Ammon's horn (tissue), 1 donor: Measurements from ENCODE around the gene EGR4.
"Not testable (repeated sequence)": the region's sequence is repeated elsewhere in the genome, so short reads cannot be mapped to it uniquely, and the experiment has no call there.

Source experiments
- DNase-seq: peaks from one replicate; pipeline ENCODE4 v3.0.0-alpha.2; 2016; ENCODE audit warnings: low spot score

The EGR4 gene

DNA sequence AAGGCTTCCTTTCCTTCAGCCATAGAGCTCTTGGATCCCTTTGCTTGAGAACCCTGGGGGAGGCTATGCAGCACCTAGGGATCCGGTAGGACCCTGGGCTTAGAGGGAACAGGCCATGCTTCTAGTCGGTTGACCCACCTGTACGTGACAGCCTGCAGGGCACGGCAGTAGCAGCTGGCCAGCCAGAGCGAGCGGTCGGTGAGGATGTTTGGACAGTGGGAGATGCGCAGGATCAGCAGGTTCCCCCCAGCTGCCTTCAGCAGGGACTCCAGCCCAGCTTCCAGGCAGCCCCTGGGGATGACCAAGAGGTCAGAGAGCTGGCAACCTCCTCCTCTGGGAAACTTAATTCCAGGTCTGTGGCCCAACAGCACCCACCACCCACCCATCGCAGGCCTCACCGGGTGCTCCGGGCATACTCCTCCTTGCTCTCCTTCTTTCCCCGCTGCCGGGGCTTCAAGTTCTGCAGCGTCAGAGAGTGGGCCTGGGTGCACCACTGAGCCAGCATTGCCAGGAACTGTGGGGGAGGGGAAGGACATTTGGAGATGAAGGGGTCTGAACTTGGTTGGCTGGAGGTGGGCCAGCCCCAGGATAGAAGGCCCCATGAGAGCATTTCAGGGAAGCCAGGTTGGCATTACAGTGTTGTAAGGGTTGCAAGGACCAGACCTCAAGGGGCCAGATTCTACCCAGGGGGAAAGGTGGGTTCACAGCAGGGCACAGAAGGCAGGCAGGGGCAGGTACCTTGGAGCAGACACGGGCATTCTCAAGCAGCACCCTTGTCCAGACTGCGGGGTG, 29.6 kb downstream of the EGR4 start:
- DNase-seq: no peak

- DNase-seq: not testable (repeated sequence)
Measured at GRCh38 chr2:73262691-73263429, 30.5 kb downstream of the EGR4 start.

- no peak for DNase-seq
Measured at GRCh38 chr2:73262108-73262651, 31.2 kb downstream of the EGR4 start.

DNA sequence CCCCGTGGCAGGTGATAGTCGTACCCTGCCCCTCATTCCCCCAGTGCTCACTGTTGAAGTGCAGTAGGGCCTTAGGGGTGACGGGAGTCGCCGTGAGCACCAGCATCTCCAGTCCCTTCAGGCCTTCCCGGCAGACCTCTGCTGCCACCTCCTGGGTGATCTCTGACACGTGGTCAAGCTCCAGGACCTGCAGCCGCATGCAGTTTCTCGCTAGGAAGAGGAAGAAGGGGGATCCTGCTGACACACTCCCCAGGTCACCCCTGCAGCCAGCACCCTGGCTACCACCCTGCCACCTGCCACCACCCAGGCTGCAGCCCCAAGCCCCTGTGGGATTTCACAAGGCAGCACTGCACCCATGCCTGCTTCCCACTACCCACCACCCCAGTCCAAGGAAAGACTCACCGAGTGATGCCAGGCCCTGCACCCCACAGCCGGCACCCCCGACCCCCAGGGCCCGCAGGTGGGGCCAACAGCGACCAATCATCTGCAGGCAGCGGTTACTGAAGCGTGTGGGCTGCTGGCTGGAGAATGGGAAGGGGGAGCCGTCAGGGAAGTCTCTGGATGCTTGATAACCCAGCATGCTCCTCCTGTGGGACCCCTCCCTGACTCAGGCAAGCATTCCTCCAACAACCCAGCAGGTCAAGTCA, 32.9 kb downstream of the EGR4 start:
- DNase-seq: peak; percentile 41

- no peak for DNase-seq
Measured at GRCh38 chr2:73259704-73260337, 33.5 kb downstream of the EGR4 start.

DNA sequence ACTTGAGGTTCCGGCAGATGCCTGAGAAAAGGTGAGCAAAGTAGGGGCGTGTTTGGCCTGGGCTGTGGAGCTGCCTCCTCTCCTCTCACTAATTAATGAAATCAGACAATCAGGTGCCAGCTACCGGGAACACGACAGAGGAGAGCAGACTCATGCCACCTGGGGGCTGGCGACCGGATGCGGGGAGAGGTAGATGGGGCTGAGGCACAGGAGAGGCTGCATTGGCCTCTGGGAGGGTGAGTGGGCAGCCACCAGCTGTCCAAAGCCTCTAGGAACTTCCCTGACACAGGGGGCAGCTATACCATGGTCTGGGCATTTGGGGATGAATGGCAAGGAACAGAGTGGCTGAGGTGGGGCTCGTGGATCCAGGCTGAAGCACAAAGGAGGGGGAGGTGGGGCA, 34.1 kb downstream of the EGR4 start:
- no peak for DNase-seq

DNA sequence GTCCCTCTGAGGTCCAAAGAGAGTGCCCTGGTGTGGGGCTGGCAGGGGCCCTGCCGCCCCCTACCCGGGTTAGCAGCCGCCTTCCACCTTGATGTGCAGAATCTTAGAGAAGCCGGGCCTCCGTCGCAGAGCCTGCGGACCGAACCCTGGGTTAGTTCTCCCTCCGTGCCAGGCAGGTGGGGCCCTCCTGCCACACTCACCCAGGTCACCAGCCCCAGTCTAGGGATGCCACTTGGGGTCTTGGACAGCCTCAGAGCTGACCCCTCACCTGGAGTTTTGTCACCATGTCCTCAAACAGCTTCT, 34.5 kb downstream of the EGR4 start:
- DNase-seq: no peak

DNA sequence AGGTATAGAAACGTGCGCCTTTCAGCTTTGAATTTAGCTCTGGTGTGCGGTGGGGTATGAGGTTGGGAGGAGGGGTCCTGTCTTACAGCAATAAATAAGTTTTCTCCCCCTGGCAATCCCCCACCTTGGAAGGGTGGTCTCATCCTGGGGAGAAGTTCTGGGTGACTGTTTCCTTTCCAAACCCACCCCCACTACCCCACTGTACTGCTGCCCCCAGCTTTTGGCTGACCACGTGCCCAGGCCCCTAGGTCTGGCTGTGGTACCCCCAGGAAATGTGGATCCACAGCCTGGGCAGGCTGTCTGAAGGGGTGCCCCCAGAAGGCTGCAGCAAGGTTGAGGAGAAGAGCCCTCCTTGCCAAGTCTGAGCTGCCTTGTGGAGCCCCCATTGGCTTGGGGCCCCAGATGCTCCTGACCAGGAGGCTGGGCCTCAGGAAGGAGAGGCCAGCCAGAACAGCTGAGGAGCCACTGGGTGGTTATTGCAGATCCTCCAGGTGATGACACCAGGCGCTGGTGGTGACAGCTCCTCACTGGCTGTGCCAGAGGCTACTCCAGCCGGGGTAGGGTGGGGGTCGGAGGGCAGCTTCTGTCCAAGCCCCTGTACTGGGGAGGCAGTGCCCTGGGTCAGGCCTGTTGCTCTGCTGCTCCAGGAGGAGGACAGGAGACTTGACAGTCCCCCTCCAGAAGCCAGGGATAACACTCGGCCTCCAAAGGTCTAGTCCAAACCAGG, 35.0 kb downstream of the EGR4 start:
- no peak for DNase-seq

DNA sequence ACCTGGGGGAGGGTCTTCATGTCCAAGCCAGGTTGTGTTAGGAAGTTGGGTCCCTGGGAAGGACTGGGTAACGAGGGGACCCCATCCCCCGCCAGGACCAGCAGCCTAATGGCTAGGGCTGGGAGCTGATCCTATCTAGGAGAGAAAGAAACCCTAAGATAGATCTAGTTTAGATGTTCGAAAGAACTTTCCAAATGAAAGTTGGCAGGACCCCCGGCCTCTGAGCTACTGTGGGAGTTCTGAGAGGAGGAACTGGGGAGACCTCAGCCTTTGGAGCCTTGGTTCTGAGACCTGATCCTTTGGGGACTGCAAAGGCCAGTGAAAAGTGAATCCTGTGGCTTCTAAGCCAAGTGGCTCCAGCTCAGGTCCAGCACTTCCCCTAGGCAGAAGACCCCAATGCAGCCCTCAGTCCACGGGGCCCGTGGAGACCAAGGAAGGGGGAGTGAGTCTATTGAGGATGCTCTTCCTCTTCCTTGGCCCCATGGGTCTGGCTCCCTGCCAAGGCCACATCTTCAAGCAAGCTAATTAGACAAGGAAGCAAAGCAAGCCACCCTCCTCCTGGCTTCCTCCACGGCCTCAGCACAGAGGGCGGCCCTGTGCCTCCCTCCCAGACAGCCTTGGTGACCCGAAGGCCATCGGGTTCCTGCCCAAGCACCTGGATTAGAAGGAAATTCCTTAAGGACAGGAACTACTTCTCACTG, 35.8 kb downstream of the EGR4 start:
- DNase-seq: no peak

- DNase-seq: no peak
Measured at GRCh38 chr2:73257021-73257420, 36.3 kb downstream of the EGR4 start.

- no peak for DNase-seq
Measured at GRCh38 chr2:73256618-73256922, 36.8 kb downstream of the EGR4 start.

GRCh38 chr2:73255907-73256617, 37.3 kb downstream of the EGR4 start:
- DNase-seq: no peak

DNA sequence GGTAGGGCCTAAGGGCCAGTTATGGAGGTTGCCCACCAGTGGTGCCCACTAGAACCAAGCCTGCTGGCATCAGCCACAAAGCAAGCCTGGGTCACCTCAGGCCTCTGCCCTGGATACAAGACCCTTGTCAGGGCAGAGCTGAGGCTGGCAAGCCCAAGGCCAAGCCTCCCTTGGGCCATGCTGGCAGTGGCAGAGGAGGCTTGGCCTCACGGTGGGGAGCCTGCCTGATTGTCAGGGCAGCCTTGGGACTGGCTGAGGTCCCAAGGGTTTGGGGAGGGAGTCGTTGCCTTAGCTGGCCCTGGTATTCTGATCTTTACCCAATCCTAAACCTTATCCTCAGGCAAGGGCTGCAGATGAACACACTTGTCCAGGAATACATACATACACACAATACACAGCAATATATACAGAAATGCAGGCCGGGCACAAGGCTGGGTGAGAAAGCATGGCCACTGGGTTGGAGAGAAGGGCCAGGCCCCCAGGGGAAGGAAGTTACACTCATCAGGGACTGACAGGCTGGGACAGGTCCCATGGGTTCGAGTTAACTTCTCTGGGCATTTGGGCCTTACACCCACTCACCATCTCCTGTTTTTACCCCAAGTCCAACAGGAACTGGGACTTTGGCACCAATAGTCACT, 38.2 kb downstream of the EGR4 start:
- no peak for DNase-seq

DNA sequence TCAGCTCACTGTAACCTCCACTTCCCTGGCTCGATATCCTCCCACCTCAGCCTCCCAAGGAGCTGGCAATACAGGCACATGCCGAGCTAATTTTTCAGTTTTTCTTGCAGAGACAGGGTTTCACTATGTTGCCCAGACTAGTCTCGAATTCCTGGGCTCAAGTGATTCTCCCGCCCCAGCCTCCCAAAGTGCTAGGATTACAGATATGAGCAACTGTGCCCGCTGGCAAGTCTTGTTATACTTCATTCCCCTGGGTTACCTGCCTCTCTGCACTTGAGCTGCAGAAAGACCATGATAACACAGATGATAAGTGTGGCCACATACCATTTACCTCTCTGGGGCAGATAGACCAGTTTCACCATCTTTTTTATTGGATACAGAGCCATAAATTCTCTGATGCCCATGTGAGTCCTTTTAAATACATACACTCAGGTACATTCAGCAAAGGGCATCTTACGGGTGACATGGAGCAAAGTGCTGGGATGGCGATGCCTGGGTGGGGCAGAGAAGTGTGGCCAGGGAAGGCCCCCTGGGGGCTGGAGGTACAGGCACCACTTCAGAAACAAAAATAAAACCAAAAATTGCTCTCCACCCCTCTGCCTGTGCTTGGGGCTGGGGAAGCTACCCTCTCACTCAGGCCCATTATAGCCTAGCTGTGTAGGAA, 38.9 kb downstream of the EGR4 start:
- DNase-seq: no peak

GRCh38 chr2:73253901-73254300, 39.4 kb downstream of the EGR4 start:
- DNase-seq: no peak

DNA sequence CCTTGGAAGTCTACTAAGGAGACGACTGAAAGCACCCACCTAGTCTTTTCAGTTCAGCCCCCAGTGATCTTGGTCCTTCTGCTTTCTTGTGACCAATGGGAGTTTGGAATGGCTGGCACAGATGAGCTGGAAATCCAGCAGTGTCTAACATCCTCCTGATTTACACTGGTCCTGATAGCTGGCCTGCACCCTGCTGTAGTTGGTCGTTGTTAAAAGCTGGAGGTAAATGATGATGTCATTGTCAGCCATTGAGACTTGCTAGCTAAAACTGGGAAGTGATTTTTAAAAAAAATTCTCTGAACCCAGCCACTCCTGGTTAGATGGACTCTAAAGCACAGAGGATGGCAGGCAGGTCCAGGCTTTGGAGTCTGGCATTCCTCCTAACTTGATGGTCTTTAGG, 39.9 kb downstream of the EGR4 start:
- DNase-seq: no peak

DNA sequence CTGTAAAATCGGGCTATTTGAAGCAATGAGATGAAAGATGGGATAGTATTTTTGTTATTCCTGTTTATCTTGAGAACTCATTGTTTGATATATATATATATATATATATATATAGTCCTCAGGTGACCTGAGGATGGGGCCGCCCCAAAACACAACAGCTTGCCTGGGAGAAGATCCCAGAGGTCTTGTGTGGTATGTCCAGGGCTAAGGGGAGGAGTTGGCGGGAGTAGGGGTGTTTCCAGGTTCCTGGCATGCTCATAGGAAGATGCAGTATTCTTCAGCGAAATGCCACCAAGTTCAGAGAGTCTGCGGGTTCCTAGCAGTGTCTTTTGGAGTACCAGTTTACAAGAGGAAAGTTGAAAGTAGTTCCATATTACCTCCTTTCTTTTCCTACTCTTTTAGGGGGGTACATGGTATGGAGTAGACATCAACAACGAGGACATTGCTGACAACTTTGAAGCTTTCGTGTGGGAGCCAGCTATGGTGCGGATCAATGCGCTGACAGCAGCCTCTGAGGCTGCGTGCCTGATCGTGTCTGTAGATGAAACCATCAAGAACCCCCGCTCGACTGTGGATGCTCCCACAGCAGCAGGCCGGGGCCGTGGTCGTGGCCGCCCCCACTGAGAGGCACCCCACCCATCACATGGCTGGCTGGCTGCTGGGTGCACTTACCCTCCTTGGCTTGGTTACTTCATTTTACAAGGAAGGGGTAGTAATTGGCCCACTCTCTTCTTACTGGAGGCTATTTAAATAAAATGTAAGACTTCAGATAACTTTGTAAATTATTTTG, 40.9 kb downstream of the EGR4 start:
- no peak for DNase-seq

- no peak for DNase-seq
Measured at GRCh38 chr2:73250872-73251846, 42.2 kb downstream of the EGR4 start.
